HCT116 (cell line): Measurements from ENCODE around the gene PRRG2. TPM values are rescaled to one million over a fixed set of nuclear protein-coding genes. Genes with fewer than 3 reads are reported as not detected.

ENCODE experiments used
- ATAC-seq: fragments of 200-7000 bp; cut with Tn5 transposase; 2 replicates; pipeline ENCODE4 v1.9.1; 2020; ENCODE audit warnings: mild to moderate bottlenecking, moderate library complexity
- BruUV-seq: library from RNA; stranded (reverse); fragments of 400-500 nt; replicated peaks from 2 replicates; lab custom pipeline; 2021; lab: Mats Ljungman, UMichigan
- CTCF ChIA-PET: fragments of 300-600 bp; sonication (Branson Sonifier 250); formaldehyde crosslinking; loops from one replicate; lab custom pipeline; 2021; ENCODE audit warnings: antibody characterized with exemption; lab: Charles Lee
- POLR2A ChIA-PET: fragments of 300-600, 350-600 bp; sonication (Branson Sonifier 250); formaldehyde crosslinking; loops from one replicate; lab custom pipeline; 2021; ENCODE audit warnings: antibody characterized with exemption; lab: Charles Lee
- RAD21 ChIA-PET, 2 experiments: fragments of 300-600 bp; sonication (Branson Sonifier 250); formaldehyde crosslinking; loops; one replicate each; lab custom pipeline; 2023; ENCODE audit warnings: low total read pairs in 2 of 2; ENCODE audit not compliant: uncharacterized antibody in 2 of 2, unreplicated experiment in 2 of 2, low non-redundant PET in 1 of 2; lab: Charles Lee
- DNase-seq: peaks from one replicate; pipeline ENCODE4 v3.0.0-alpha.2; 2010; ENCODE audit warnings: low read depth, low spot score
- H2AFZ ChIP-seq: fragments of 200-600 bp; shearing (Covaris generic), sonication (generic); 2 replicates; pipeline ENCODE4 v1.6.1; 2017; ENCODE audit warnings: low read depth, mixed run types, mixed read lengths, antibody characterized with exemption, low read length; ENCODE audit not compliant: poor library complexity, severe bottlenecking
- H3K27ac ChIP-seq: 2 replicates; pipeline ENCODE4 v1.5.1; 2012; ENCODE audit warnings: low read depth, low read length
- H3K27me3 ChIP-seq: fragments of 200-600 bp; sonication (generic); 2 replicates; pipeline ENCODE4 v1.6.1; 2016; ENCODE audit warnings: mixed run types, low read length, mixed read lengths; ENCODE audit not compliant: insufficient read depth
- H3K36me3 ChIP-seq, 2 experiments: fragments of 200-500 bp in 1 of 2; fragments of 200-600 bp in 1 of 2; sonication (Bioruptor generic) in 1 of 2; sonication (generic) in 1 of 2; 2 replicates each; pipeline versions ENCODE4 v1.5.1 to v1.6.1; 2014 to 2016; ENCODE audit warnings: low read length in 2 of 2, inconsistent platforms in 1 of 2, mixed read lengths in 1 of 2, mixed run types in 1 of 2; ENCODE audit not compliant: insufficient read depth in 2 of 2, control insufficient read depth in 1 of 2
- H3K4me1 ChIP-seq, 2 experiments: fragments of 200-600 bp in 1 of 2; sonication (generic) in 1 of 2; 2 replicates each; pipeline versions ENCODE4 v1.5.1 to v1.6.1; 2012 to 2017; ENCODE audit warnings: low read length in 2 of 2, inconsistent platforms in 1 of 2, mild to moderate bottlenecking in 1 of 2, mixed read lengths in 1 of 2, mixed run types in 1 of 2, moderate library complexity in 1 of 2; ENCODE audit not compliant: insufficient read depth in 2 of 2, control insufficient read depth in 1 of 2
- H3K4me2 ChIP-seq: fragments of 200-600 bp; sonication (generic); 2 replicates; pipeline ENCODE4 v1.6.1; 2017; ENCODE audit warnings: mixed run types, low read length, mixed read lengths
- H3K4me3 ChIP-seq, 2 experiments: fragments of 200-600 bp in 1 of 2; sonication (generic) in 1 of 2; replicated peaks in 1 of 2; 2 replicates each; pipeline ENCODE4 v1.5.1; 2011 to 2016; ENCODE audit warnings: low read length in 2 of 2, control low read depth in 1 of 2, low read depth in 1 of 2, mild to moderate bottlenecking in 1 of 2, mixed read lengths in 1 of 2, mixed run types in 1 of 2
- H3K79me2 ChIP-seq: fragments of 200-600 bp; sonication (generic); 2 replicates; pipeline ENCODE4 v1.6.1; 2017; ENCODE audit warnings: mild to moderate bottlenecking, mixed run types, low read length, moderate library complexity, mixed read lengths; ENCODE audit not compliant: insufficient read depth
- H3K9ac ChIP-seq: fragments of 200-600 bp; sonication (generic); 2 replicates; pipeline ENCODE4 v1.6.1; 2016; ENCODE audit warnings: low read length, mixed read lengths
- H3K9me2 ChIP-seq: fragments of 200-600 bp; sonication (generic), shearing (Covaris generic); 2 replicates; pipeline ENCODE4 v1.6.1; 2017; ENCODE audit warnings: mixed run types, mild to moderate bottlenecking, moderate library complexity; ENCODE audit not compliant: insufficient read depth
- H3K9me3 ChIP-seq, 2 experiments: fragments of 200-500 bp in 1 of 2; fragments of 200-600 bp in 1 of 2; sonication (Bioruptor generic) in 1 of 2; sonication (generic) in 1 of 2; 2 replicates each; pipeline ENCODE4 v1.6.1; 2014 to 2017; ENCODE audit warnings: low read length in 2 of 2, mixed read lengths in 2 of 2, inconsistent platforms in 1 of 2, low read depth in 1 of 2, mild to moderate bottlenecking in 1 of 2, mixed run types in 1 of 2, moderate library complexity in 1 of 2; ENCODE audit not compliant: control insufficient read depth in 1 of 2, insufficient read depth in 1 of 2
- H4K20me1 ChIP-seq: fragments of 200-600 bp; sonication (generic), shearing (Covaris generic); 2 replicates; pipeline ENCODE4 v1.6.1; 2017; ENCODE audit warnings: mixed run types, mild to moderate bottlenecking, moderate library complexity; ENCODE audit not compliant: insufficient read depth
- ATF3 ChIP-seq: IDR thresholded peaks from 2 replicates; pipeline ENCODE4 v1.6.1; 2012
- CEBPB ChIP-seq: IDR thresholded peaks from 2 replicates; pipeline ENCODE4 v1.6.1; 2012; ENCODE audit warnings: low read depth
- ELF1 ChIP-seq: IDR thresholded peaks from 2 replicates; pipeline ENCODE4 v1.6.1; 2012; ENCODE audit warnings: low read depth, borderline replicate concordance
- EZH2 ChIP-seq: fragments of 200-600 bp; sonication (generic); IDR thresholded peaks from 2 replicates; pipeline ENCODE4 v1.6.1; 2017; ENCODE audit warnings: antibody characterized with exemption, mixed run types
- POLR2AphosphoS5 ChIP-seq: IDR thresholded peaks from 2 replicates; pipeline ENCODE4 v1.6.1; 2011; ENCODE audit warnings: mild to moderate bottlenecking, low read depth, low read length, moderate library complexity
- intact Hi-C: fragments of 100-400 bp; cut with micrococcal nuclease; formaldehyde crosslinking; loops from 2 replicates; pipeline ENCODE4 v1.10.0; 2022
- total RNA-seq: library from RNA; stranded (reverse); gene quantifications from one replicate; pipeline ENCODE4 v1.2.1, GENCODE V29; 2021; ENCODE audit not compliant: unreplicated experiment

PRRG2 gene
- total RNA-seq, 1 experiment from 2014 or later = 6.2 TPM

DNA sequence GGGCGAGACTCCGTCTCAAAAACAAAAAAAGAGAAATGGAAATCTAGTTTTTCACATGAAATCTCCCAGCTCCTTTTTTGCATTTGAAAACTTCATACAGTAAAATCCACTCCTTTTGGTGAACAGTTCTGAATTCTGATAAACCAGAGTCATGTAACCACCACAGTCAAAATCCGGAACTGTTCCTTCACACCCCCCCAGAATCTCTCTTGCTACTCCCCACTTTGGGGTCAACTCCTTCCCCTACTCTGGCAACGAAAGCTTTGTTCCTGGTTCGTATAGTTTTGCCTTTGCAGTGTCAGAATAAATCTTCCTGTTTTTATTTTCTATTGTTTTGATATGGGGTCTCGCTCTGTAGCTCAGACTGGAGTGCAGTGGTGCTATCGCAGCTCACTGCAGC, 29.6 kb upstream of the PRRG2 start:
- Histone ChIP-seq H4K20me1 (no peaks in the 10 kb centered on the region), H3K9me3 (no peaks in the 10 kb centered on the region), H2AFZ (no peak overlapping the region), H3K79me2 (no peaks in the 10 kb centered on the region), H3K9ac (no peak overlapping the region), H3K4me1 (peaks cover 0 to 11% of the 10 kb centered on the region in 2 experiments; a peak in 2 of 4 replicates), H3K27me3 (no peaks in the 10 kb centered on the region), H3K27ac (no peak overlapping the region), H3K4me3 (no peak overlapping the region), H3K36me3 (peaks cover 11 to 13% of the 10 kb centered on the region in 2 experiments; a peak in 3 of 4 replicates), H3K4me2 (no peak overlapping the region), H3K9me2 (no peaks in the 10 kb centered on the region)
- ChIA-PET CTCF (interaction anchor here (0.8 to 1.6 kb wide), 2 partner anchors 19 to 48 kb away, joined by 3 read pairs; no protein-coding TSS in a partner anchor), POLR2A (interaction anchor here (1.7 kb wide), 1 partner anchor 56 kb away, joined by 4 read pairs; the partner anchor contains the start of gene RPS11), RAD21 (no interaction called here)
- BruUV-seq = no TSS peak
- intact Hi-C loops = no loop called here
- DNase-seq (no peak), ATAC-seq (no peak)
- TF ChIP-seq POLR2AphosphoS5 = 0 out of 2 replicates have a peak, but pooled peaks have one; percentile 27
- no peak for TF ChIP-seq ELF1

DNA sequence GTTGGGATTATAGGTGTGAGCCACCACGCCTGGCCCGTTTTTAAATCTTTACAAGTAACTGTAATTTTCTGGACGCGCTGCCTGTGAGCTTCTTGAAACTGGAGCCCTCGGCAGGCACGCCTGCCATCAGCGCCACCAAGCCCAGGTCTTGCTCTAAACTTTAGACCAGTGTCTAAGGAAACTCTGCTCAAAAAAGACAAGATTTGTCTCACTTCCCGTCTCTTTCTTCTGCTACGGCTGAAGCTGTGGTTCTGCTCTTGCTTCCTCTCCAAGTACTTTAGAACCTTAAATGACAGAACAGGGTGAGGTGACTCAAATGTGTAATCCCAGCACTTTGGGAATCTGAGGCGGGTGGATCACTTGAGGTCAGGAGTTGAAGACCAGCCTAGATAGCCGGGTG, 28.4 kb upstream of the PRRG2 start:
- ChIA-PET POLR2A (no interaction called here), CTCF (no interaction called here), RAD21 (no interaction called here)
- H3K4me2 ChIP-seq = no peak overlapping the region
- intact Hi-C loops = no loop called here
- no peaks in the 10 kb centered on the region for H3K79me2 ChIP-seq
- no peak overlapping the region for H3K4me3 ChIP-seq
- no peaks in the 10 kb centered on the region for H3K27me3 ChIP-seq
- H3K9me3 ChIP-seq = no peaks in the 10 kb centered on the region
- no peaks in the 10 kb centered on the region for H3K9me2 ChIP-seq
- DNase-seq (no peak), ATAC-seq (no peak)
- H4K20me1 ChIP-seq = no peaks in the 10 kb centered on the region
- peaks cover 17 to 25% of the 10 kb centered on the region in 2 experiments; a peak in 3 of 4 replicates for H3K36me3 ChIP-seq
- BruUV-seq = no TSS peak
- TF ChIP-seq ATF3 = no peak
- TF ChIP-seq EZH2 = no peak
- no peak for TF ChIP-seq CEBPB
- H3K9ac ChIP-seq = no peak overlapping the region
- H3K27ac ChIP-seq = no peak overlapping the region
- H3K4me1 ChIP-seq = peaks cover 0 to 6% of the 10 kb centered on the region in 2 experiments; a peak in 2 of 4 replicates
- H2AFZ ChIP-seq = no peak overlapping the region
